Esophagus squamous epithelium (tissue), 5 donors: ENCODE data around the gene RCCD1. TPM values are rescaled to one million over a fixed set of nuclear protein-coding genes. Genes with fewer than 3 reads are reported as not detected.

Source experiments
- DNase-seq: peaks from one replicate; lab custom pipeline; 2025; lab: John Stamatoyannopoulos, UW
- H3K27ac ChIP-seq, 4 donors: fragments of 200-600 bp; sonication (generic); one replicate each; pipeline ENCODE4 v1.5.1; 2016 to 2019; ENCODE audit warnings: mild to moderate bottlenecking in 1 of 4
- H3K27me3 ChIP-seq, 4 donors: fragments of 200-600 bp; sonication (generic); 1 replicate in 3 of 4; 2 replicates in 1 of 4; pipeline versions ENCODE4 v1.5.1 to v1.6.0; 2017 to 2021; ENCODE audit warnings: antibody characterized with exemption in 1 of 4
- H3K36me3 ChIP-seq, 3 donors: fragments of 200-600 bp; sonication (generic); one replicate each; pipeline ENCODE4 v1.5.1; 2016 to 2019
- H3K4me1 ChIP-seq, 3 donors: fragments of 200-600 bp; sonication (generic); one replicate each; pipeline ENCODE4 v1.5.1; 2017 to 2019
- H3K4me3 ChIP-seq, 4 donors: fragments of 200-600 bp; sonication (generic); 1 replicate in 3 of 4; 2 replicates in 1 of 4; pipeline ENCODE4 v1.5.1; 2016 to 2019; ENCODE audit warnings: mild to moderate bottlenecking in 2 of 4, moderate library complexity in 1 of 4
- H3K9me3 ChIP-seq, 3 donors: fragments of 200-600 bp; sonication (generic); one replicate each; pipeline ENCODE4 v1.5.1; 2016 to 2019
- POLR2A ChIP-seq, 4 donors: fragments of 450-650 bp; IDR thresholded peaks; one replicate each; pipeline ENCODE4 v1.6.1; 2017; ENCODE audit warnings: antibody characterized with exemption in 4 of 4, mild to moderate bottlenecking in 4 of 4, moderate library complexity in 3 of 4
- WGBS, 2 donors: methylation state at CpG; one replicate each; pipeline ENCODE4 v1.1.5; 2018; 5-methylcytosine and 5-hydroxymethylcytosine counted together
- intact Hi-C: fragments of 100-400 bp; cut with DNase I; formaldehyde crosslinking; loops from one replicate; pipeline ENCODE4 v1.15.0; 2022
- total RNA-seq, 4 donors: library from RNA; depleted of rRNA; stranded (reverse); fragments of >200 nt; gene quantifications; one replicate each; pipeline ENCODE4 v1.1.0, GENCODE V29; 2016
- TF ChIP-seq, protein P1 (sequence below), 6 experiments: fragments of 450-650 bp in 4 of 6; fragments of 200-600 bp in 2 of 6; sonication (generic) in 2 of 6; IDR thresholded peaks; one replicate each; pipeline ENCODE4 v1.5.1; 2016 to 2019; ENCODE audit warnings: antibody characterized with exemption in 6 of 6, mild to moderate bottlenecking in 4 of 6, moderate library complexity in 4 of 6
- donor health status: DM: yes; HTN: yes; CAD: no.

The RCCD1 gene
- total RNA-seq, 4 donors from 2014 or later, result 8.7 to 12.6 (median 9.8) TPM

DNA sequence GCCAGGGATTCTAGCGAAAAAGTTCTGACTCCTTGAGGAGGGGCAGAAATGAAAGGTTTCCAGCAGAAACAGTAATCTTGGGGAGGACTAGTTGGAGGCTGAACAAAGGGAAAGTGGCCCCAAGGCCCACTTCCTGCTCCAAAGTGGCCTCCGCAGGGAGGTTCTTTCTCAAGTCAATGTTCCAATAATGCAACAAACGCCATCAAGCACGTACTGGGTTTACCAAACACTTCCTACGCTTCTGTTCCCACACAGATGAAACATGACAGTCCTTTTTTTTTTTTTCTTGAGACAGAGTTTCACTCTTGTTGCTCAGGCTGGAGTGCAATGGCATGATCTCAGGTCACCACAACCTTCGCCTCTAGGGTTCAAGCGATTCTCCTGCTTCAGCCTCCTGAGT is 9.6 kb upstream of the RCCD1 start:
- WGBS, 2 donors, result 90 to 91% methylated on average over 7 of the region's 7 CpGs
- Histone ChIP-seq H3K27ac (no peak overlapping the region), H3K36me3 (peaks cover 70 to 100% (median 86%) of the 10 kb centered on the region in 3 donors), H3K9me3 (no peaks in the 10 kb centered on the region), H3K4me1 (peaks cover 0 to 11% (median 6%) of the 10 kb centered on the region in 3 donors), H3K27me3 (no peaks in the 10 kb centered on the region), H3K4me3 (no peak overlapping the region)
- intact Hi-C loops, result no loop called here
- no peak for TF ChIP-seq POLR2A (IDR thresholded peaks at IDR 0.05)
- TF ChIP-seq, protein P1, sequence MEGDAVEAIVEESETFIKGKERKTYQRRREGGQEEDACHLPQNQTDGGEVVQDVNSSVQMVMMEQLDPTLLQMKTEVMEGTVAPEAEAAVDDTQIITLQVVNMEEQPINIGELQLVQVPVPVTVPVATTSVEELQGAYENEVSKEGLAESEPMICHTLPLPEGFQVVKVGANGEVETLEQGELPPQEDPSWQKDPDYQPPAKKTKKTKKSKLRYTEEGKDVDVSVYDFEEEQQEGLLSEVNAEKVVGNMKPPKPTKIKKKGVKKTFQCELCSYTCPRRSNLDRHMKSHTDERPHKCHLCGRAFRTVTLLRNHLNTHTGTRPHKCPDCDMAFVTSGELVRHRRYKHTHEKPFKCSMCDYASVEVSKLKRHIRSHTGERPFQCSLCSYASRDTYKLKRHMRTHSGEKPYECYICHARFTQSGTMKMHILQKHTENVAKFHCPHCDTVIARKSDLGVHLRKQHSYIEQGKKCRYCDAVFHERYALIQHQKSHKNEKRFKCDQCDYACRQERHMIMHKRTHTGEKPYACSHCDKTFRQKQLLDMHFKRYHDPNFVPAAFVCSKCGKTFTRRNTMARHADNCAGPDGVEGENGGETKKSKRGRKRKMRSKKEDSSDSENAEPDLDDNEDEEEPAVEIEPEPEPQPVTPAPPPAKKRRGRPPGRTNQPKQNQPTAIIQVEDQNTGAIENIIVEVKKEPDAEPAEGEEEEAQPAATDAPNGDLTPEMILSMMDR (IDR thresholded peaks at IDR 0.05), result no peak
- DNase-seq, result no peak

DNA sequence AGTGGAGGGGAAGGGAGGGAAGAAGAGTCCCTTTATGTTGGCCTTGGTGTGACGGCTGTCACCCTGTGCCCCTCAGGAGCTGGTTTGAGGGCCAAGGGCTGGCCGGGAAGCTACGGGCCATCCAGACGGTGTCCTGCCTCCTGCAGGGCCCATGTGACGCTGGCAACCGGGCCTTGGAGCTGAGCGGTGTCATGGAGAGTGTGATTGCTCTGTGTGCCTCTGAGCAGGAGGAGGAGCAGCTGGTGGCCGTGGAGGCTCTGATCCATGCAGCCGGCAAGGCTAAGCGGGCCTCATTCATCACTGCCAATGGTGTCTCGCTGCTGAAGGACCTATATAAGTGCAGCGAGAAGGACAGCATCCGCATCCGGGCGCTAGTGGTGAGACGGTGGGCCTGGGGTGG is 8.1 kb upstream of the RCCD1 start:
- no peak overlapping the region for H3K4me3 ChIP-seq
- H3K4me1 ChIP-seq, result peaks cover 0 to 11% (median 6%) of the 10 kb centered on the region in 3 donors
- no peak overlapping the region for H3K27ac ChIP-seq
- H3K27me3 ChIP-seq, result no peaks in the 10 kb centered on the region
- TF ChIP-seq, protein P1 (IDR thresholded peaks at IDR 0.05), result no peak
- no peak for TF ChIP-seq POLR2A (IDR thresholded peaks at IDR 0.05)
- H3K9me3 ChIP-seq, result no peaks in the 10 kb centered on the region
- peaks cover 64 to 100% (median 87%) of the 10 kb centered on the region in 3 donors for H3K36me3 ChIP-seq
- 85 to 100% methylated on average over 1 to 10 of the region's 16 CpGs for WGBS, 2 donors
- intact Hi-C loops, result no loop called here
- DNase-seq, result no peak

DNA sequence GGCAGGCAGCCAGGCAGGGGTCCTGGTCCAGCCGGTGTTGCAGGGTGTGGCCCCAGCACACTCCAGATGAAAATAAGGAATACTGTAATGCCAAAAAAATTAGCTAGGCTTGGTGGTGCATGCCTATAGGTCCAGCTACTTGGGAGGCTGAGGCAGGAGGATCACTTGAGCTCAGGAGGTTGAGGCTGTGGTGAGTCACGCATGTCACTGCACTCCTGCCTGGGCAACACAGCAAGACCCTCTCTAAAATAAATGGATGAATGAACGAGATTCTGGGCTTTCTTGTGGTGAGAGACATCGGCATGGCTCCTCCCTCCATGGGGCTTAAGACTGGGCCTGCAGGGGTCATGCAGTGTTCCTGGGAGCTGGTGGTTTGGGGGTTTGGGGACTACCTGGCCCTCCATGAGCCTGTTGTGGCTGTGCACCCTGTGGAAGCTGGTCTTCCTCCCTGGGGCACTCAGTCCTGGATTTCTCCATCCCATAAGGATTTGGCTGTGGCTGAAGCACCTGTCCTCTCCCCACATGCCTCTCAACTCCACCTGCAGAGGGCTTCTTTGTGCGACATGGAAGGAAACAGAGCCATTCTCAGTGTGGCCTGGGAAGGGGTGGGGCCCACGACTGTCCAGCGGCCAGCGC is 7.6 kb upstream of the RCCD1 start:
- 83% methylated on average over 2 of the region's 8 CpGs; no CpG with 5 or more reads in 1 of the 2 donors for WGBS, 2 donors
- peaks cover 61 to 100% (median 87%) of the 10 kb centered on the region in 3 donors for H3K36me3 ChIP-seq
- no peaks in the 10 kb centered on the region for H3K9me3 ChIP-seq
- H3K4me1 ChIP-seq, result peaks cover 0 to 11% (median 6%) of the 10 kb centered on the region in 3 donors
- no peak overlapping the region for H3K27ac ChIP-seq
- DNase-seq, result no peak
- H3K27me3 ChIP-seq, result no peaks in the 10 kb centered on the region
- no peak overlapping the region for H3K4me3 ChIP-seq
- TF ChIP-seq POLR2A (IDR thresholded peaks at IDR 0.05), result no peak
- TF ChIP-seq, protein P1 (IDR thresholded peaks at IDR 0.05), result no peak
- intact Hi-C loops, result no loop called here

DNA sequence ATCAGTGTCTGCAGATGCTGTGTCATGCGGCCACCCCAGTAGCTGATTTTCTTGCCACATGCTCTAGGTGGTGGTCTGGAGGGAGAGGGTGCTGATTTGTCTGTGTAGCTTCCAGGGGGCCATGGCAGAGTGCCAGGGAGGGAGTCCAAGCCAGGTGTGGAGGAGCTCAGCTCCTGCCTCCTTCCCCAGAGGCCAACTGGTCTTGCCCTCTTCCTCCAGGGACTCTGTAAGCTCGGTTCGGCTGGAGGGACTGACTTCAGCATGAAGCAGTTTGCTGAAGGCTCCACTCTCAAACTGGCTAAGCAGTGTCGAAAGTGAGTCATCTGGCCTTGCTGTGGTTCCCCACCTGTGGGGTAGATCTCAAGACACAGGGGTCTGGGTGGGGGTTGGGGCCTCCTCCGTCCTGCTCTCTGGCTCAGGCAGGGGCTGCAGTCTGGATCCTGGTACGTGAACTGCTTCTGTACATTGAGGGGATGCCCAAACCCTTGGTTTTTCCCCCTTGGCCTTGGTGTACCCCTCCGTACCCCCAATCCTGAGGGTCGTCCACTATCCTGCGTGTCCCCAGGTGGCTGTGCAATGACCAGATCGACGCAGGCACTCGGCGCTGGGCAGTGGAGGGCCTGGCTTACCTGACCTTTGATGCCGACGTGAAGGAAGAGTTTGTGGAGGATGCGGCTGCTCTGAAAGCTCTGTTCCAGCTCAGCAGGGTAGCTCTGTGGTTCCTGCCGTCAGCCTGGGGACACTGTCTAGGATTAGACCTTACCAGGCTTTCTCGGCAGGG is 6.9 kb upstream of the RCCD1 start:
- DNase-seq, result no peak
- TF ChIP-seq, protein P1 (IDR thresholded peaks at IDR 0.05), result no peak
- no peak for TF ChIP-seq POLR2A (IDR thresholded peaks at IDR 0.05)
- no peak overlapping the region for H3K4me3 ChIP-seq
- peaks cover 59 to 100% (median 80%) of the 10 kb centered on the region in 3 donors for H3K36me3 ChIP-seq
- no peak overlapping the region for H3K27ac ChIP-seq
- H3K4me1 ChIP-seq, result peaks cover 0 to 11% (median 6%) of the 10 kb centered on the region in 3 donors
- WGBS, 2 donors, result 86 to 98% methylated on average over 6 to 10 of the region's 18 CpGs
- no peaks in the 10 kb centered on the region for H3K9me3 ChIP-seq
- no peaks in the 10 kb centered on the region for H3K27me3 ChIP-seq
- intact Hi-C loops, result no loop called here

DNA sequence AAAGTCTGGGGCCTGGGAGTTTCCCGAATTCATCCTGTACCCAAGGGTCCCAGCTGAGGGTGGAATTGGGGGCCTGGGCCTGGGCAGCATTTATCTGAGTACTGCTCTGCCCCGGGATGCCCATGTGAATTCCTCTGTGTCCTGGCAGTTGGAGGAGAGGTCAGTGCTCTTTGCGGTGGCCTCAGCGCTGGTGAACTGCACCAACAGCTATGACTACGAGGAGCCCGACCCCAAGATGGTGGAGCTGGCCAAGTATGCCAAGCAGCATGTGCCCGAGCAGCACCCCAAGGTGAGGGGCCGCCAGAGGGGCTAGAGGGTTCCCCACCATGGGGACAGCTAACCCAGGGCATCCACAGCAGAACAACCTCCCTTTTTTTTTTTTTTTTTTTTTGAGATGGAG is 6.2 kb upstream of the RCCD1 start:
- intact Hi-C loops, result no loop called here
- no peak overlapping the region for H3K27ac ChIP-seq

More for the DNA sequence above, 6.2 kb upstream of the RCCD1 start:
- no peak for TF ChIP-seq POLR2A (IDR thresholded peaks at IDR 0.05)
- TF ChIP-seq, protein P1 (IDR thresholded peaks at IDR 0.05), result no peak
- H3K9me3 ChIP-seq, result no peaks in the 10 kb centered on the region
- H3K36me3 ChIP-seq, result peaks cover 60 to 100% (median 79%) of the 10 kb centered on the region in 3 donors
- WGBS, 2 donors, result 94 to 100% methylated on average over 1 to 6 of the region's 8 CpGs
- no peak overlapping the region for H3K4me3 ChIP-seq
- no peaks in the 10 kb centered on the region for H3K27me3 ChIP-seq
- DNase-seq, result no peak
- H3K4me1 ChIP-seq, result peaks cover 0 to 11% (median 6%) of the 10 kb centered on the region in 3 donors
